CD14-positive monocyte (primary cell): ENCODE data around the gene HCRT. TPM values are rescaled to one million over a fixed set of nuclear protein-coding genes. Genes with fewer than 3 reads are reported as not detected.

ENCODE experiments used
- DNase-seq, 3 donors: peaks; one replicate each; pipeline ENCODE4 v3.0.0-alpha.2; 2011 to 2022
- H2AFZ ChIP-seq: 2 replicates; pipeline ENCODE4 v1.6.0; 2012; ENCODE audit warnings: mild to moderate bottlenecking, low read depth, low read length, inconsistent platforms; ENCODE audit not compliant: insufficient read depth, poor library complexity, severe bottlenecking
- H3K27ac ChIP-seq, 2 donors: 1 replicate in 1 of 2; 2 replicates in 1 of 2; pipeline ENCODE4 v1.5.1; 2012 to 2013; ENCODE audit warnings: low read length in 2 of 2, control low read depth in 1 of 2, inconsistent platforms in 1 of 2, low read depth in 1 of 2, mild to moderate bottlenecking in 1 of 2
- H3K27me3 ChIP-seq, 2 donors: one replicate each; pipeline versions ENCODE4 v1.6.0 to v1.6.1; 2011 to 2013; ENCODE audit warnings: low read length in 2 of 2; ENCODE audit not compliant: control insufficient read depth in 2 of 2, insufficient read depth in 2 of 2
- H3K36me3 ChIP-seq, 2 donors: replicated peaks in 1 of 2; 1 replicate in 1 of 2; 2 replicates in 1 of 2; pipeline versions ENCODE4 v1.5.1 to v1.6.1; 2012 to 2013; ENCODE audit warnings: low read length in 2 of 2, control low read depth in 1 of 2, inconsistent platforms in 1 of 2, mild to moderate bottlenecking in 1 of 2; ENCODE audit not compliant: insufficient read depth in 2 of 2, control insufficient read depth in 1 of 2
- H3K4me1 ChIP-seq, 2 donors: 1 replicate in 1 of 2; 2 replicates in 1 of 2; pipeline versions ENCODE4 v1.5.1 to v1.6.1; 2012 to 2013; ENCODE audit warnings: low read length in 2 of 2, control low read depth in 1 of 2, inconsistent platforms in 1 of 2, mild to moderate bottlenecking in 1 of 2, moderate library complexity in 1 of 2; ENCODE audit not compliant: insufficient read depth in 2 of 2, control insufficient read depth in 1 of 2
- H3K4me2 ChIP-seq: replicated peaks from 2 replicates; pipeline ENCODE3; 2012; ENCODE audit warnings: low read length, moderate library complexity, mild to moderate bottlenecking; ENCODE audit not compliant: poor library complexity, severe bottlenecking; ENCODE audit errors: extremely low read depth
- H3K4me3 ChIP-seq, 3 experiments: fragments of 200-600 bp in 1 of 3; sonication (generic) in 1 of 3; replicated peaks in 1 of 3; 1 replicate in 2 of 3; 2 replicates in 1 of 3; pipeline ENCODE4 v1.5.1; 2011 to 2013; ENCODE audit warnings: low read length in 3 of 3, mild to moderate bottlenecking in 3 of 3, control low read depth in 2 of 3, low read depth in 2 of 3, inconsistent platforms in 1 of 3, moderate library complexity in 1 of 3
- H3K79me2 ChIP-seq: 2 replicates; pipeline ENCODE4 v1.6.0; 2012; ENCODE audit warnings: mild to moderate bottlenecking, control low read depth, inconsistent platforms, low read length, moderate library complexity; ENCODE audit not compliant: insufficient read depth
- H3K9ac ChIP-seq: 2 replicates; pipeline ENCODE4 v1.6.0; 2017; ENCODE audit warnings: low read length, mild to moderate bottlenecking; ENCODE audit not compliant: insufficient read depth, poor library complexity, severe bottlenecking
- H3K9me3 ChIP-seq, 2 donors: replicated peaks in 1 of 2; 1 replicate in 1 of 2; 2 replicates in 1 of 2; pipeline versions ENCODE4 v1.5.1 to v1.6.1; 2012 to 2013; ENCODE audit warnings: low read length in 2 of 2, control low read depth in 1 of 2; ENCODE audit not compliant: control insufficient read depth in 1 of 2, insufficient read depth in 1 of 2
- H4K20me1 ChIP-seq: 2 replicates; pipeline ENCODE4 v1.6.0; 2012; ENCODE audit warnings: mild to moderate bottlenecking, low read length, control low read depth, moderate library complexity; ENCODE audit not compliant: insufficient read depth
- H3K27ac Mint-ChIP-seq, 7 donors: one replicate each; pipeline ENCODE4 v1.8.0; 2020; ENCODE audit warnings: mild to moderate bottlenecking in 7 of 7, mixed read lengths in 7 of 7, moderate library complexity in 6 of 7, inconsistent platforms in 2 of 7
- H3K27me3 Mint-ChIP-seq, 3 donors: one replicate each; pipeline ENCODE4 v1.8.0; 2021 to 2022; ENCODE audit warnings: low read depth in 3 of 3, mild to moderate bottlenecking in 3 of 3, mixed read lengths in 3 of 3, moderate library complexity in 3 of 3, inconsistent platforms in 1 of 3
- H3K36me3 Mint-ChIP-seq, 2 donors: one replicate each; pipeline ENCODE4 v1.8.0; 2020; ENCODE audit warnings: mixed read lengths in 2 of 2, inconsistent platforms in 1 of 2, mild to moderate bottlenecking in 1 of 2
- H3K4me1 Mint-ChIP-seq: one replicate; pipeline ENCODE4 v1.8.0; 2020; ENCODE audit warnings: mild to moderate bottlenecking, mixed read lengths
- H3K4me3 Mint-ChIP-seq, 2 donors: one replicate each; pipeline ENCODE4 v1.8.0; 2020; ENCODE audit warnings: mild to moderate bottlenecking in 2 of 2, mixed read lengths in 2 of 2, moderate library complexity in 1 of 2
- H3K9me3 Mint-ChIP-seq, 7 donors: one replicate each; pipeline ENCODE4 v1.8.0; 2020 to 2022; ENCODE audit warnings: mixed read lengths in 7 of 7, mild to moderate bottlenecking in 6 of 7, moderate library complexity in 6 of 7, inconsistent platforms in 2 of 7
- WGBS: methylation state at CpG from one replicate; pipeline ENCODE4 v1.1.5; 2013; ENCODE audit warnings: missing lambda C conversion rate; ENCODE audit not compliant: insufficient coverage; 5-methylcytosine and 5-hydroxymethylcytosine counted together
- intact Hi-C, 2 donors: fragments of 100-400 bp; cut with micrococcal nuclease; formaldehyde crosslinking; loops; one replicate each; pipeline versions ENCODE4 v1.15.0 to v1.15.1; 2023
- polyA plus RNA-seq, 3 donors: library from polyadenylated mRNA; depleted of rRNA in 1 of 3; unstranded in 2 of 3; stranded (reverse) in 1 of 3; fragments of 300-500 nt in 2 of 3; fragments of >200 nt in 1 of 3; fragmentation: Illumina TruSeq in 2 of 3; gene quantifications; 1 replicate in 2 of 3; 2 replicates in 1 of 3; pipeline ENCODE4 v1.2.3, GENCODE V29; 2012 to 2021
- TF ChIP-seq, protein P1 (sequence below): fragments of 200-600 bp; IDR thresholded peaks from one replicate; pipeline ENCODE4 v1.8.0; 2022; ENCODE audit warnings: antibody characterized with exemption, mild to moderate bottlenecking

Gene HCRT
- polyA plus RNA-seq, 3 donors, result not detected

GRCh38 chr17:42167807-42168206 lies 17.4 kb downstream of the HCRT start:
- peaks cover 3 to 5% (median 4%) of the 10 kb centered on the region in 3 donors for H3K27me3 Mint-ChIP-seq
- peak overlapping the region in 6 of 7 donors; percentile 18 to 82 (median 46) for H3K27ac Mint-ChIP-seq
- intact Hi-C loops, result no loop called here

GRCh38 chr17:42166196-42166763 lies 19.0 kb downstream of the HCRT start:
- Mint-ChIP-seq H3K36me3 (no peaks in the 10 kb centered on the region), H3K27me3 (peaks cover 2 to 5% (median 3%) of the 10 kb centered on the region in 3 donors), H3K4me3 (no peak overlapping the region), H3K9me3 (peaks cover 0 to 2% (median 0%) of the 10 kb centered on the region in 7 donors), H3K27ac (peak overlapping the region in 1 of 7 donors; percentile 50), H3K4me1 (peaks cover 33% of the 10 kb centered on the region)
- Histone ChIP-seq H2AFZ (no peak overlapping the region), H3K4me2 (no peak overlapping the region), H3K9ac (no peak overlapping the region), H3K36me3 (no peaks in the 10 kb centered on the region), H3K4me1 (peaks cover 30 to 38% of the 10 kb centered on the region in 2 donors), H3K27me3 (no peaks in the 10 kb centered on the region), H3K27ac (no peak overlapping the region), H3K4me3 (no peak overlapping the region), H3K79me2 (no peaks in the 10 kb centered on the region), H3K9me3 (no peaks in the 10 kb centered on the region), H4K20me1 (no peaks in the 10 kb centered on the region)
- intact Hi-C loops, result no loop called here
- WGBS, result 94% methylated on average over 18 of the region's 19 CpGs
- TF ChIP-seq, protein P1, sequence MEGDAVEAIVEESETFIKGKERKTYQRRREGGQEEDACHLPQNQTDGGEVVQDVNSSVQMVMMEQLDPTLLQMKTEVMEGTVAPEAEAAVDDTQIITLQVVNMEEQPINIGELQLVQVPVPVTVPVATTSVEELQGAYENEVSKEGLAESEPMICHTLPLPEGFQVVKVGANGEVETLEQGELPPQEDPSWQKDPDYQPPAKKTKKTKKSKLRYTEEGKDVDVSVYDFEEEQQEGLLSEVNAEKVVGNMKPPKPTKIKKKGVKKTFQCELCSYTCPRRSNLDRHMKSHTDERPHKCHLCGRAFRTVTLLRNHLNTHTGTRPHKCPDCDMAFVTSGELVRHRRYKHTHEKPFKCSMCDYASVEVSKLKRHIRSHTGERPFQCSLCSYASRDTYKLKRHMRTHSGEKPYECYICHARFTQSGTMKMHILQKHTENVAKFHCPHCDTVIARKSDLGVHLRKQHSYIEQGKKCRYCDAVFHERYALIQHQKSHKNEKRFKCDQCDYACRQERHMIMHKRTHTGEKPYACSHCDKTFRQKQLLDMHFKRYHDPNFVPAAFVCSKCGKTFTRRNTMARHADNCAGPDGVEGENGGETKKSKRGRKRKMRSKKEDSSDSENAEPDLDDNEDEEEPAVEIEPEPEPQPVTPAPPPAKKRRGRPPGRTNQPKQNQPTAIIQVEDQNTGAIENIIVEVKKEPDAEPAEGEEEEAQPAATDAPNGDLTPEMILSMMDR, result no peak
- no peak for DNase-seq

More at GRCh38 chr17:42167807-42168206, 17.4 kb downstream of the HCRT start:
- H3K9me3 Mint-ChIP-seq, result peaks cover 0 to 2% (median 0%) of the 10 kb centered on the region in 7 donors
- Histone ChIP-seq H3K4me1 (peaks cover 18 to 23% of the 10 kb centered on the region in 2 donors), H3K4me2 (no peak overlapping the region), H3K9ac (no peak overlapping the region), H4K20me1 (no peaks in the 10 kb centered on the region), H3K9me3 (no peaks in the 10 kb centered on the region), H3K27ac (peak overlapping the region in 1 of 2 donors; percentile 7), H3K79me2 (no peaks in the 10 kb centered on the region), H3K4me3 (no peak overlapping the region), H3K36me3 (no peaks in the 10 kb centered on the region), H2AFZ (no peak overlapping the region), H3K27me3 (no peaks in the 10 kb centered on the region)
- peak in 2 of 3 donors; percentile 49 to 57 for DNase-seq
- H3K36me3 Mint-ChIP-seq, result no peaks in the 10 kb centered on the region
- TF ChIP-seq, protein P1, result no peak
- peak overlapping the region in 1 of 2 donors; percentile 56 for H3K4me3 Mint-ChIP-seq
- peaks cover 18% of the 10 kb centered on the region for H3K4me1 Mint-ChIP-seq
- WGBS, result 42% methylated on average over 8 of the region's 8 CpGs
